Left ventricle myocardium inferior (tissue), 1 donor: ENCODE results near the gene SRR. TPM values are rescaled to one million over a fixed set of nuclear protein-coding genes. Genes with fewer than 3 reads are reported as not detected.

Experiments used
- DNase-seq: peaks from one replicate; pipeline ENCODE4 v3.0.0-alpha.2; 2020
- H3K27ac ChIP-seq: fragments of 200-600 bp; replicated peaks from 2 replicates; pipeline ENCODE4 v1.8.0; 2021
- H3K27me3 ChIP-seq: fragments of 200-600 bp; 2 replicates; pipeline ENCODE4 v1.8.0; 2021; ENCODE audit warnings: low read depth
- H3K36me3 ChIP-seq: fragments of 200-600 bp; 2 replicates; pipeline ENCODE4 v1.8.0; 2021
- H3K4me1 ChIP-seq: fragments of 200-600 bp; 2 replicates; pipeline ENCODE4 v1.8.0; 2021
- H3K4me3 ChIP-seq: fragments of 200-600 bp; 2 replicates; pipeline ENCODE4 v1.8.0; 2021; ENCODE audit warnings: mild to moderate bottlenecking, moderate library complexity
- H3K9me3 ChIP-seq: fragments of 200-600 bp; replicated peaks from 2 replicates; pipeline ENCODE4 v1.8.0; 2021
- CTCF ChIP-seq: fragments of 200-600 bp; IDR thresholded peaks from 2 replicates; pipeline ENCODE4 v1.8.0; 2021; ENCODE audit warnings: antibody characterized with exemption, mild to moderate bottlenecking, borderline replicate concordance
- intact Hi-C: fragments of 100-400 bp; cut with micrococcal nuclease; formaldehyde crosslinking; loops from one replicate; pipeline ENCODE4 v1.11.0; 2022
- total RNA-seq: library from RNA; stranded (reverse); fragmentation: NEBNext Ultra II Directional; extraction: Animal tissue kit (Norgen Biotek cat#: 25700); gene quantifications from one replicate; pipeline ENCODE4 v1.2.1, GENCODE V29; 2021
- donor health status: DM: no; HTN: yes; CAD: no; lungs with severe emphysema.

SRR gene
- total RNA-seq, 1 donor from 2014 or later = 8.2 TPM

DNA sequence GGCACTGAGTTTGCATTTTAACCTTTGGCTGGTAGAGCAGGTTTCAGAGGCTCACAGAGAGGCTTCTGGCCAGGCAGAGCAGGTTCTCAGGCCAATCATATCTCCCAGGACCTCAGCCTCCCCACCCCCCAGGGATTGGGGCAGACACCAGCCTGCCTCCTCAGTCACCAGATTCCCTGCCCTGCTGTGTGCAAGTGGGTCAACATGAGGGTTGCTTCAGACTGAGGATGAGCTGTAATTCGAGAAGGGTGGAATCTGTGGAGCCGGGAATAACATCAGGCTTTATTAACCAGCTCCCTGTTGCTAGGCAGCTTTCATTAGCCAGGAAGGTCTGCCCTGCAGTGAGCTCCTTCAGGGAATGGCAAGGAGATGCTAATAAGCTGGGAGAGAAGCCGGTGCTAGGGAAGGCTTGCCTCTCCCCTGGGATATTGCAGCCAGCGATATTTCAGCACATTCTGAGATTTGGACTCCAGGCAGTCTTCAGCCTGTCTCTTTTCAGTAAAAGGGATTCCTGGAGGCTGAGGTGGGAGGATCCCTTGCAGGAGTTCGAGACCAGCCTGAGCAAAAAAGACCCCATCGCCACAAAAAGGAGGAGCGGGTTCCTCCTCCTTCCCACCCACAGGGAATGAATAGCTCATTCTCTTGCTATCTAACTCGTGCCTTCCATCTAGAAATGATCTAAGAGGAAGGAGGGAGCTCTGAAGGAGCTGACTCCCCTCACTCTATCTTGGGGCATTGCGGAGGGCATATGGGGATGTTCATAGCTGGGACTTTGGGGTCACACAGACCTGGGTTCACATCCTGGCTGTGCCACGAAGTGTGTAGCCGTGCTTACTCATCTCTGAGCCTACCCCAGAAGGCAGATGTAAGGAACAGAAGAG, 44.3 kb downstream of the SRR start:
- intact Hi-C loops = no loop called here
- DNase-seq = no peak
- H3K4me1 ChIP-seq = peaks cover 12% of the 10 kb centered on the region
- H3K9me3 ChIP-seq = no peaks in the 10 kb centered on the region
- no peak overlapping the region for H3K4me3 ChIP-seq
- no peak overlapping the region for H3K27ac ChIP-seq
- no peaks in the 10 kb centered on the region for H3K27me3 ChIP-seq
- peaks cover 16% of the 10 kb centered on the region for H3K36me3 ChIP-seq
- no peak for TF ChIP-seq CTCF

DNA sequence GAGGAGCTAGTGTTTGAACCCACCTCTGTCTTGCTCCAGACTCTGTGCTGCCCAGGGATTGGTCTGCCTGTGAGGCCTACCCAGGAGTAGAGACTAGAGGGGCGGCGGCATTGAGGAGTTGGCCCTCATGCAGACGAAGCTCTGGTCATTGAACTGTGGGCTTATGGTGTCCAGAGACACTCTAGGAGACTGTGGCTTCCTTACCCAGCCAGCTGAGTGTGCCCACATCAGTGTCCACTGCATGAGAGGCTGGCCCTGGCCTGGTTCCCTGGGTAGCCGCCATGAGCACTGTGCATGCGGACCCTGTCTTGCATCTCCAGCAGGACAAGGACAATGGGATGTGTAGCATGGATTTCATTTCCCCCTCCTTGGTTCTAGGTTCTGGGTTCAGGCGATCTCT, 47.5 kb downstream of the SRR start:
- intact Hi-C loops = no loop called here
- H3K27ac ChIP-seq = no peak overlapping the region
- H3K4me3 ChIP-seq = no peak overlapping the region
- H3K27me3 ChIP-seq = no peaks in the 10 kb centered on the region
- H3K9me3 ChIP-seq = no peaks in the 10 kb centered on the region
- DNase-seq = no peak
- H3K4me1 ChIP-seq = peaks cover 12% of the 10 kb centered on the region
- H3K36me3 ChIP-seq = no peaks in the 10 kb centered on the region
- TF ChIP-seq CTCF = no peak

DNA sequence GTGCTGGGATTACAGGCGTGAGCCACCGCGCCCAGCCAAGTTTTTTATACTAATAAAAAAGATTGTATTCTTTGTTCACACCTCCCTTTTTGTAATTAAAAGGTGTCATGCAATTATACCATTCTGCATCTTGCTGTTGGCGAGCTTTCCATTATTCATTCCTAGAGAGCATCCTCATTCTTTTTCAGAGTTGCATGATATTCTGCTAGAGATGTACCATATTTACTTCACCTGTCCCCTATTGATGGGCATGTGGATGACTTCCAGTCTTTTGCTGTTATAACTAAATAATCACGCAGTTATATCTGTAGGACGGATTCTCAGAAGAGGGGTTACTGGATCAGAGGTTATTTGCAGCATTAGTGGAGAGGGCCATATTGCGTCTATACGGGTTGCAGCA, 50.6 kb downstream of the SRR start:
- no peaks in the 10 kb centered on the region for H3K27me3 ChIP-seq
- no peaks in the 10 kb centered on the region for H3K36me3 ChIP-seq
- H3K4me3 ChIP-seq = no peak overlapping the region
- no peak for DNase-seq
- intact Hi-C loops = no loop called here
- no peaks in the 10 kb centered on the region for H3K4me1 ChIP-seq
- no peak for TF ChIP-seq CTCF
- H3K9me3 ChIP-seq = no peaks in the 10 kb centered on the region
- H3K27ac ChIP-seq = no peak overlapping the region

- no peak for TF ChIP-seq CTCF
- intact Hi-C loops = no loop called here
- Histone ChIP-seq H3K4me3 (no peak overlapping the region), H3K27ac (no peak overlapping the region), H3K27me3 (no peaks in the 10 kb centered on the region), H3K4me1 (peaks cover 11% of the 10 kb centered on the region), H3K9me3 (no peaks in the 10 kb centered on the region), H3K36me3 (peaks cover 4% of the 10 kb centered on the region)
- no peak for DNase-seq
Observed at GRCh38 chr17:2357237-2357636, 53.5 kb downstream of the SRR start.

- peaks cover 10% of the 10 kb centered on the region for H3K36me3 ChIP-seq
- H3K27ac ChIP-seq = no peak overlapping the region
- H3K27me3 ChIP-seq = no peaks in the 10 kb centered on the region
- no peak overlapping the region for H3K4me3 ChIP-seq
- intact Hi-C loops = no loop called here
- TF ChIP-seq CTCF = no peak
- H3K4me1 ChIP-seq = peaks cover 11% of the 10 kb centered on the region
- DNase-seq = no peak
- H3K9me3 ChIP-seq = no peaks in the 10 kb centered on the region
Observed at GRCh38 chr17:2357931-2358434, 54.2 kb downstream of the SRR start.
